PC-9 (cell line): ENCODE data around the gene GOT1.

Source experiments
- CTCF ChIP-seq: fragments of 200-600 bp; sonication (generic); conservative IDR thresholded peaks from 2 replicates; pipeline ENCODE4 v1.6.1; 2017; ENCODE audit warnings: mixed run types, antibody characterized with exemption, mild to moderate bottlenecking, moderate library complexity
- EZH2 ChIP-seq: fragments of 200-600 bp; sonication (generic); IDR thresholded peaks from 2 replicates; pipeline ENCODE4 v1.8.0; 2017; ENCODE audit warnings: antibody characterized with exemption, low read depth

GRCh38 chr10:99435986-99436638 lies 5.7 kb upstream of the GOT1 start:
- peak; percentile 68 for TF ChIP-seq CTCF
- no peak for TF ChIP-seq EZH2
